22Rv1 (cell line): ENCODE data around the gene VCAM1.

ENCODE experiments used
- ZFX ChIP-seq: fragments of 450-650 bp; IDR thresholded peaks from 2 replicates; pipeline ENCODE4 v1.6.1; 2017; ENCODE audit warnings: antibody characterized with exemption, borderline replicate concordance
- TF ChIP-seq, protein P1 (sequence below): fragments of 450-650 bp; IDR thresholded peaks from 2 replicates; pipeline ENCODE4 v1.5.1; 2017; ENCODE audit warnings: mild to moderate bottlenecking

DNA sequence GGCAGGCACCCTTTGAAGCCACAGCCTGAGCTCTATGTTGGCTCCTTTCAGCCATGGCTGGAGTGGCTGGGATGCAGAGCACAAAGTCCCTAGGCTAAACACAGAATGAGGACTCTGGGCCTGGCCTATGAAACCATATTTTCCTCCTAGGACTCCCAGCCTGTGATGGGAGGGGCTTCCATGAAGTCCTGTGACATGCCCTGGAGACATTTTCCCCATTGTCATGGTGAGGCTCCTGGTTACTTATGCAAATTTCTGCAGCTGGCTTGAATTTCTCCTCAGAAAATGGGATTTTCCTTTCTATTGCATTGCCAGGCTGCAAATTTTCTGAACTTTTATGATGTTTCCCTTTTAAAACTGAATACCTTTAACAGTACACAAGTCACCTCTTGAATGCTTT, 61.3 kb downstream of the VCAM1 start:
- TF ChIP-seq, protein P1, sequence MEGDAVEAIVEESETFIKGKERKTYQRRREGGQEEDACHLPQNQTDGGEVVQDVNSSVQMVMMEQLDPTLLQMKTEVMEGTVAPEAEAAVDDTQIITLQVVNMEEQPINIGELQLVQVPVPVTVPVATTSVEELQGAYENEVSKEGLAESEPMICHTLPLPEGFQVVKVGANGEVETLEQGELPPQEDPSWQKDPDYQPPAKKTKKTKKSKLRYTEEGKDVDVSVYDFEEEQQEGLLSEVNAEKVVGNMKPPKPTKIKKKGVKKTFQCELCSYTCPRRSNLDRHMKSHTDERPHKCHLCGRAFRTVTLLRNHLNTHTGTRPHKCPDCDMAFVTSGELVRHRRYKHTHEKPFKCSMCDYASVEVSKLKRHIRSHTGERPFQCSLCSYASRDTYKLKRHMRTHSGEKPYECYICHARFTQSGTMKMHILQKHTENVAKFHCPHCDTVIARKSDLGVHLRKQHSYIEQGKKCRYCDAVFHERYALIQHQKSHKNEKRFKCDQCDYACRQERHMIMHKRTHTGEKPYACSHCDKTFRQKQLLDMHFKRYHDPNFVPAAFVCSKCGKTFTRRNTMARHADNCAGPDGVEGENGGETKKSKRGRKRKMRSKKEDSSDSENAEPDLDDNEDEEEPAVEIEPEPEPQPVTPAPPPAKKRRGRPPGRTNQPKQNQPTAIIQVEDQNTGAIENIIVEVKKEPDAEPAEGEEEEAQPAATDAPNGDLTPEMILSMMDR, result no peak
- no peak for TF ChIP-seq ZFX
